ENCODE measurements around the gene SLA2. TPM values are rescaled to one million over a fixed set of nuclear protein-coding genes. Genes with fewer than 3 reads are reported as not detected.
A peak's percentile ranks its signal among the peaks of the same experiment; 100 is the strongest.
"Not testable (repeated sequence)": the region's sequence is repeated elsewhere in the genome, so short reads cannot be mapped to it uniquely, and the experiment has no call there.

The SLA2 gene
- total RNA-seq, 1 experiment from 2014 or later, result 0.06 TPM

- no peaks in the 10 kb centered on the region for H3K4me1 ChIP-seq
- H3K36me3 ChIP-seq, result peaks cover 79% of the 10 kb centered on the region
- no peak for DNase-seq
- no peak overlapping the region for H3K27ac ChIP-seq
- no peaks in the 10 kb centered on the region for H3K27me3 ChIP-seq
- H3K4me3 ChIP-seq, result no peak overlapping the region
- no peaks in the 10 kb centered on the region for H3K9me3 ChIP-seq (replicated peaks)
These were observed 63.2 kb downstream of the SLA2 start for GRCh38 chr20:36582821-36583220.

DNA sequence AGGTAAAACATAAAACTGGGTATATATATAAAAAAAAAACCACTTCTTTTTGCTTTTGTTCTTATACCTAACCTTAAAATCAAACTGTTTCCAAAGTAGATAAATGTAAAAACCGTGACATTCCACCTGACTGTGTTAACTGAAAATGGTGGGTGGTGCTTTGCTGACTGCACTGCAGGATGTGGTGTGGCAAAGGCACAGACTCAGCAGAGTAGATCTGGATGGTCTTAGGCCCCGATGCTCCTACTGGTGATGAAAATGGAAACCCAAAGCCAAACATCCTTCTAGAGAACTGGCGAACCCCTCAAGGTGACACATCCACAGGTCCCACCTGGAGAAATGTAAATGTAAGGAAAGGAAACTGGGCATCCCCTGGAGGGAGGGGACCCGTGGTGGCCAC is 63.7 kb downstream of the SLA2 start:
- Histone ChIP-seq H3K36me3 (peaks cover 79% of the 10 kb centered on the region), H3K27ac (no peak overlapping the region), H3K9me3 (replicated peaks) (no peaks in the 10 kb centered on the region), H3K4me3 (no peak overlapping the region), H3K27me3 (no peaks in the 10 kb centered on the region), H3K4me1 (no peaks in the 10 kb centered on the region)
- DNase-seq, result no peak

GRCh38 chr20:36579996-36580545 is 65.9 kb downstream of the SLA2 start:
- H3K27me3 ChIP-seq, result no peaks in the 10 kb centered on the region
- peaks cover 61% of the 10 kb centered on the region for H3K36me3 ChIP-seq
- no peaks in the 10 kb centered on the region for H3K4me1 ChIP-seq
- no peak for DNase-seq
- H3K27ac ChIP-seq, result no peak overlapping the region
- H3K4me3 ChIP-seq, result no peak overlapping the region
- no peaks in the 10 kb centered on the region for H3K9me3 ChIP-seq (replicated peaks)

DNA sequence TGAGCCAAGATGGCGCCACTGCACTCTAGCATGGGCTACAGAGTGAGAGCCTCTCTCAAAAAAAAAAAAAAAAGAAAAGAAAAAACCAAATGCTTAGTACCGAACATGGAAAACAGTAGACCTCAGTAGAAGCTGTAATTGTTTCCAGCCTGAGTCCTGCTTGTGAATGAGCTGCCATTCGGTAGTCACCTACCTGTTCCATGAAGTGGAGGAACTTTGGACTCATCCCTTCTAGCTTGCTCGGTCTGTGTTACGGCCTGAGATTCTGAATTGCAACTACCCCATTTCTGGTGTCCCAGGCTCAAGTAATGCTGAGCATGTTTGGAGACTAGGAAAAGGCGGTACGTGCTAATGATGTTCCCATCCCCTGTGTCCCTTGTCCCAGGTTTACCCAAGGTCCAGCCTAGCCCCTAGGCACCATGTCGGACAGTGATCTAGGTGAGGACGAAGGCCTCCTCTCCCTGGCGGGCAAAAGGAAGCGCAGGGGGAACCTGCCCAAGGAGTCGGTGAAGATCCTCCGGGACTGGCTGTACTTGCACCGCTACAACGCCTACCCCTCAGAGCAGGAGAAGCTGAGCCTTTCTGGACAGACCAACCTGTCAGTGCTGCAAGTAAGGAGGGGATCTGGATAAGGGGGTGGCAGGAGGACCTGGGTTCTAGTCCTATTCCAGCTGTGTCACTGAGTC is 67.5 kb downstream of the SLA2 start:
- Histone ChIP-seq H3K27ac (no peak overlapping the region), H3K4me3 (no peak overlapping the region), H3K27me3 (no peaks in the 10 kb centered on the region), H3K9me3 (replicated peaks) (no peaks in the 10 kb centered on the region), H3K36me3 (peaks cover 49% of the 10 kb centered on the region), H3K4me1 (no peaks in the 10 kb centered on the region)
- DNase-seq, result no peak

- H3K4me3 ChIP-seq, result no peak overlapping the region
- no peaks in the 10 kb centered on the region for H3K27me3 ChIP-seq
- H3K9me3 ChIP-seq (replicated peaks), result no peaks in the 10 kb centered on the region
- DNase-seq, result no peak
- peaks cover 26% of the 10 kb centered on the region for H3K36me3 ChIP-seq
- H3K4me1 ChIP-seq, result peaks cover 5% of the 10 kb centered on the region; the same call in 1 of the 2 replicates
- no peak overlapping the region for H3K27ac ChIP-seq
These were observed 69.9 kb downstream of the SLA2 start for GRCh38 chr20:36576081-36576445.

DNA sequence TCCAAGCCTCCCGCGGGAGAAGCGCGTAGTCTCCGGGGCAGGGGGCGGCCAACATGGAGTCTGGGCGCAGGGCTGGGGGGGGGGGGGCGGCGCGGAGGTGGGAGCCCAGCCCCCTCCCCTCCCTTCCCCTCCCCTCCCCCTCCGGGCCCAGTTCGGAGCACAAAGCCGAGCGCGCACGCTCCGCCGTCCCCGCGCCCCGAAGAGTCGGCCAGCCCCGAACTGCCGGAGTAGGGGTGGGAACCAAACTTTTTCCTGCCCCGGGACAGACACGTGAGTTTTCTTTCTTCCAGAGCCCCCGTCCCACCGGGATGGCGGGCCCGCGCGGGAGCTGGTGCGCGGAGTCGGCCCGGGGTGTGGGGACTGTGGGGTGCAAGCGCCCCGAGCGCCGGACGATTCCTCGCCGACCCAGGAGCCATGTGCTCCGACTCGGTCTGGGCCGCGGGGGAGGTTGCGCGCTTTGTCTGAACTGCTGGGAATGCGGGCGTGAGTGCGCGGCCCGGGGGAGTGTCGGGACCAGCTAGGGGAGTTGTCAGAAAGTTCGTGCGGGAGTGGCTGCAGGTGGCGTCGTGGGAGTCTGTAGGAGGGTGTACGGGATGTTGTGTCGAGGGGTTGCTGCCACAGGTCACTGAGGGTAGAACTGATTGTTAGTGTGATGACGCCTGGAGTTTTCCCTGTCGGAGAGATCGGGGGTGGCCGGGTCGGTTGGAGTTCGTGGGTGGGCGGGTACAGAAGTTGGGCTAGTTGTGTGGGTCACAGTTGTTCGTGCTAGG is 71.4 kb downstream of the SLA2 start:
- Histone ChIP-seq H3K9me3 (replicated peaks) (no peaks in the 10 kb centered on the region), H3K36me3 (peaks cover 13% of the 10 kb centered on the region), H3K27me3 (no peaks in the 10 kb centered on the region), H3K27ac (peak overlapping the region; percentile 92), H3K4me1 (peaks cover 10% of the 10 kb centered on the region), H3K4me3 (peak overlapping the region; percentile 96)
- DNase-seq, result peak; percentile 68 to 76

DNA sequence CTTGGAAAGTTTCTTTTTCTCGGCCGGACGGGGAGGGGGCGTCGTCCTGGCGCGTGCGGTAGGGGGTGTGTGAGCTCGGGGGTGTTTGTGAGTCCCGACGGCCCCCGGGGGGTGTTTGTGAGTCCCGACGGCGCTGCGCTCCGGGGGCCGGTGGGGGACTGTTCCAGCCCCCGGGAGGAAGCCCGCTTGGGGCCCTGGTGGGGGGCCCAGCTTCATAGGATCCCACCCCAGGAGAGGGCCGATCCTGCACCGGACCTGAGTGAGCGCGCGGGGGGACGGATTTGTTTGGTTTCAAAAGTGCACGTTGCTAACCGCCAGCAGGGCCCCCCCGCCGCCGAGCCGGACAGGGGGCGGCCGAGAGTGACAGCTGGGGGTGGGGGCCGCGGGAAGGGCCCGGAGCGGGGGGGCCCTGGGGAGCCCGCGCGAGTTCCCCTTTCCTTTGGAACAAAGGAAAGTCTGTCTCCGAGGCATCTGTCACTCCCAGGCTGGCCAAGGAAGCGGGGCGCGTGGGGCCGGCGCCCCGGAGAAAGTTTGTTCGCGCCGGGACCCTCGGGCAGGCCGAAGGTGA is 72.1 kb downstream of the SLA2 start:
- Histone ChIP-seq H3K4me3 (peak overlapping the region; percentile 96), H3K27me3 (no peaks in the 10 kb centered on the region), H3K9me3 (replicated peaks) (no peaks in the 10 kb centered on the region), H3K36me3 (peaks cover 6% of the 10 kb centered on the region), H3K27ac (peak overlapping the region; percentile 92), H3K4me1 (peaks cover 12% of the 10 kb centered on the region)
- DNase-seq, result peak; percentile 64 to 68

DNA sequence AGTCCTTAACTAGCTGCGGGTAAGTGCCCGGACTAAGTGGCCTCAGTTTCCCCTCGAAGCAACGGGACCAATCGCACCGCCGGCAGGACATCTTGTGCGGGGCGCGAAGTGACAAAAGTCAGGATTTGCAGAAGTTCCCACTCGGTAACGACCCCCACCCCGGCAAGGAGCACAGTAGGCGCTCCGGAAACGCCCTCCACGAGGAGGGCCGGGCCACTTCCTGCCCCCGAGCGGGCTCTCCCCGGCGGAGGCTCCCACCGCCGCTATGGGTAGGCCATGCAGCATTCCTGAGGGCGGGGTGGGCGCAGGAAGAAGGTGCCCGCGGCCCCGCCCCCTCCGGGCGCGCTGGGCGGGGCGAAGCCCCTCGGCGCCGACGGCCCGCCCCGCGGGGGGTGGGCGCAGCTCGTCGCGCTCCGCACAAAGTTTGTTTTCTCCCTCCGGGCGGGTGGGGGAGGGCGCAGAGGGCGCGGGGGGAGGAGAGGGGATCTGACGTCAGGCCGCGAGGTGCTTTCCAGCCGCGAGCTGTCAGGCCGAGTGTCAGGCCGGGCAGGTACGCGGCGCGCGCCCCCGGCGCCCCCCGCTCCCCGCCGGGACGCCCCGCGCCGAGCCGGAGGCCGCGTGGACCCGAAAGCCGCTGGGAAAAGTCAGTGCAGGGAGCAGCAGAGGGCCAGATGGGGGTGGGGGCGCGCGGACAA is 72.7 kb downstream of the SLA2 start, which contains the start of gene TGIF2:
Gene TGIF2, plus strand, starts transcription at position 495 of the 695 bp plus-strand sequence. CDS start 5,178 bp downstream, outside the sequence.
- Histone ChIP-seq H3K4me1 (peaks cover 12% of the 10 kb centered on the region), H3K9me3 (replicated peaks) (no peaks in the 10 kb centered on the region), H3K27me3 (no peaks in the 10 kb centered on the region), H3K27ac (peak within 1 kb of the TSS; percentile 92), H3K4me3 (peak within 1 kb of the TSS; percentile 96), H3K36me3 (no peaks in the 10 kb centered on the region; the same call in 1 of the 2 replicates)
- DNase-seq, result peak; percentile 97

- Histone ChIP-seq H3K9me3 (replicated peaks) (no peaks in the 10 kb centered on the region), H3K27ac (peak overlapping the region; percentile 25; the same call in 1 of the 2 replicates), H3K36me3 (no peaks in the 10 kb centered on the region; the same call in 1 of the 2 replicates), H3K4me1 (peaks cover 12% of the 10 kb centered on the region), H3K27me3 (no peaks in the 10 kb centered on the region), H3K4me3 (peak overlapping the region; percentile 96)
- no peak for DNase-seq
These were observed 73.3 kb downstream of the SLA2 start for GRCh38 chr20:36572701-36573102.

- Histone ChIP-seq H3K27ac (no peak overlapping the region), H3K36me3 (no peaks in the 10 kb centered on the region; the same call in 1 of the 2 replicates), H3K4me1 (peaks cover 12% of the 10 kb centered on the region), H3K27me3 (no peaks in the 10 kb centered on the region), H3K4me3 (no peak overlapping the region), H3K9me3 (replicated peaks) (no peaks in the 10 kb centered on the region)
- DNase-seq, result no peak
These were observed 74.2 kb downstream of the SLA2 start for GRCh38 chr20:36571564-36572504.

GRCh38 chr20:36569847-36570429 is 76.1 kb downstream of the SLA2 start:
- Histone ChIP-seq H3K27ac (no peak overlapping the region), H3K27me3 (no peaks in the 10 kb centered on the region), H3K4me1 (peaks cover 12% of the 10 kb centered on the region), H3K36me3 (no peaks in the 10 kb centered on the region), H3K4me3 (no peak overlapping the region), H3K9me3 (replicated peaks) (peaks cover 7% of the 10 kb centered on the region; the same call in 1 of the 2 replicates)
- DNase-seq, result peak; percentile 48 to 62

- Histone ChIP-seq H3K27ac (no peak overlapping the region), H3K4me1 (peaks cover 7% of the 10 kb centered on the region), H3K9me3 (replicated peaks) (peaks cover 7% of the 10 kb centered on the region; the same call in 1 of the 2 replicates), H3K27me3 (no peaks in the 10 kb centered on the region), H3K4me3 (no peak overlapping the region), H3K36me3 (no peaks in the 10 kb centered on the region)
- no peak for DNase-seq
These were observed 80.5 kb downstream of the SLA2 start for GRCh38 chr20:36565520-36565919.

- not testable (repeated sequence) for H3K4me1 ChIP-seq; H3K27ac ChIP-seq; H3K4me3 ChIP-seq; H3K9me3 ChIP-seq (replicated peaks); DNase-seq; H3K36me3 ChIP-seq; H3K27me3 ChIP-seq
These were observed 81.3 kb downstream of the SLA2 start for GRCh38 chr20:36564726-36565121.
